ENCODE measurements around the gene ENTPD8. TPM values are rescaled to one million over a fixed set of nuclear protein-coding genes. Genes with fewer than 3 reads are reported as not detected.

The ENTPD8 gene
- total RNA-seq, 1 donor from 2014 or later: not detected

- no peak for DNase-seq (ENCODE audit: low read depth)
- no peak overlapping the region for H3K4me3 ChIP-seq (ENCODE audit: low read depth, low read length)
- TF ChIP-seq, protein P1, sequence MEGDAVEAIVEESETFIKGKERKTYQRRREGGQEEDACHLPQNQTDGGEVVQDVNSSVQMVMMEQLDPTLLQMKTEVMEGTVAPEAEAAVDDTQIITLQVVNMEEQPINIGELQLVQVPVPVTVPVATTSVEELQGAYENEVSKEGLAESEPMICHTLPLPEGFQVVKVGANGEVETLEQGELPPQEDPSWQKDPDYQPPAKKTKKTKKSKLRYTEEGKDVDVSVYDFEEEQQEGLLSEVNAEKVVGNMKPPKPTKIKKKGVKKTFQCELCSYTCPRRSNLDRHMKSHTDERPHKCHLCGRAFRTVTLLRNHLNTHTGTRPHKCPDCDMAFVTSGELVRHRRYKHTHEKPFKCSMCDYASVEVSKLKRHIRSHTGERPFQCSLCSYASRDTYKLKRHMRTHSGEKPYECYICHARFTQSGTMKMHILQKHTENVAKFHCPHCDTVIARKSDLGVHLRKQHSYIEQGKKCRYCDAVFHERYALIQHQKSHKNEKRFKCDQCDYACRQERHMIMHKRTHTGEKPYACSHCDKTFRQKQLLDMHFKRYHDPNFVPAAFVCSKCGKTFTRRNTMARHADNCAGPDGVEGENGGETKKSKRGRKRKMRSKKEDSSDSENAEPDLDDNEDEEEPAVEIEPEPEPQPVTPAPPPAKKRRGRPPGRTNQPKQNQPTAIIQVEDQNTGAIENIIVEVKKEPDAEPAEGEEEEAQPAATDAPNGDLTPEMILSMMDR (conservative IDR thresholded peaks at IDR 0.05; ENCODE audit: low read depth, low read length): no peak
Measured at GRCh38 chr9:137448602-137448962, 7.4 kb upstream of the ENTPD8 start.

DNA sequence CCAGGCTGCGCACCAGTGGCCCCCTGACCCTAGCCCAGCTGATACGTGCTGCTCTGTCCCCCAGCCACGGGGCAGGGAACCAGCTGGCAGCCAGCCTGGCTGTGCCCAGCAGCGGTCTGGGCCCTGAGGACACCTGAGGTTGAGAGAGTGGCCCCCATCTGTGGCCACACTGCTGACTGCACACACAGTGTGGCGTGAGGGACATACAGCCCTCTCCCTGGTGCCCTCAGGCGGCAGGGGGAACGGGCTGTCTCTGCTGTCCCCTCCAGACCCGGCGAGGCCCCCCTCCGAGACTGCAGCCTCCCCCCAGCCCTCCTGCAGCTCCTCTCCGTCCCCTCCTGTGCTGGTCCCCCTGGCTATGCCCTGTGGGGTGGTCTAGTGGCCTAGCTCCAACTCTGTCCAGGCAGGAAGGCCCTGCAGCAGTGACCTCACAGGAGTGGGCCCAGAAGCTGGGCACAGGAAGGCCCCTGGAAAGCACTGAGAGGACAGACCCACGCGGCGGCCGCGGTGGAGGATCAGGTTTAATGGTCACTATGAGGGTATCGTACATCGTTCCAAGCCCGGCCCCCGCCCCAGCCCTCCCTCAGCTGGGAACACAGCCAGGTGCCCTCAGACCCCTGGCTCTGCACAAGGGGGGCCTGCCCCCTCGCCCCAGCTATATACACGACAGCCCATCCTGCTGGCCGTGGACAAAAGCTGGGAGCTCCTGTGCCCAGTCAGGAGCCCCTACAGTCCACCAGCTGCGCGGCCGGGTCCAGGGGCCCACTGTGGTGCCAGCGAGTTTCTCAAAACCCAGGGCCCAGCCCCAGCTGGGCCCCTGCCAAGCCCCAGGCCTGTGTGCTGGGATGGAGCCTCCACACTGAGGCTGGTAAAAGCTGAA, 6.8 kb upstream of the ENTPD8 start:
- TF ChIP-seq, protein P1 (conservative IDR thresholded peaks at IDR 0.05; ENCODE audit: low read depth, low read length): no peak
- H3K4me3 ChIP-seq (ENCODE audit: low read depth, low read length): no peak overlapping the region
- DNase-seq (ENCODE audit: low read depth): no peak

- H3K4me3 ChIP-seq (ENCODE audit: low read depth, low read length): no peak overlapping the region
- TF ChIP-seq, protein P1 (conservative IDR thresholded peaks at IDR 0.05; ENCODE audit: low read depth, low read length): no peak
- no peak for DNase-seq (ENCODE audit: low read depth)
Measured at GRCh38 chr9:137446851-137447471, 5.8 kb upstream of the ENTPD8 start.

GRCh38 chr9:137445930-137446431, 4.8 kb upstream of the ENTPD8 start:
- H3K4me3 ChIP-seq (ENCODE audit: low read depth, low read length): no peak overlapping the region
- TF ChIP-seq, protein P1 (conservative IDR thresholded peaks at IDR 0.05; ENCODE audit: low read depth, low read length): no peak

GRCh38 chr9:137445275-137445807, 4.2 kb upstream of the ENTPD8 start:
- no peak overlapping the region for H3K4me3 ChIP-seq (ENCODE audit: low read depth, low read length)
- DNase-seq (ENCODE audit: low read depth): peak; percentile 20
- TF ChIP-seq, protein P1 (conservative IDR thresholded peaks at IDR 0.05; ENCODE audit: low read depth, low read length): peak; percentile 83

More at GRCh38 chr9:137445930-137446431, 4.8 kb upstream of the ENTPD8 start:
- no peak for DNase-seq (ENCODE audit: low read depth)

DNA sequence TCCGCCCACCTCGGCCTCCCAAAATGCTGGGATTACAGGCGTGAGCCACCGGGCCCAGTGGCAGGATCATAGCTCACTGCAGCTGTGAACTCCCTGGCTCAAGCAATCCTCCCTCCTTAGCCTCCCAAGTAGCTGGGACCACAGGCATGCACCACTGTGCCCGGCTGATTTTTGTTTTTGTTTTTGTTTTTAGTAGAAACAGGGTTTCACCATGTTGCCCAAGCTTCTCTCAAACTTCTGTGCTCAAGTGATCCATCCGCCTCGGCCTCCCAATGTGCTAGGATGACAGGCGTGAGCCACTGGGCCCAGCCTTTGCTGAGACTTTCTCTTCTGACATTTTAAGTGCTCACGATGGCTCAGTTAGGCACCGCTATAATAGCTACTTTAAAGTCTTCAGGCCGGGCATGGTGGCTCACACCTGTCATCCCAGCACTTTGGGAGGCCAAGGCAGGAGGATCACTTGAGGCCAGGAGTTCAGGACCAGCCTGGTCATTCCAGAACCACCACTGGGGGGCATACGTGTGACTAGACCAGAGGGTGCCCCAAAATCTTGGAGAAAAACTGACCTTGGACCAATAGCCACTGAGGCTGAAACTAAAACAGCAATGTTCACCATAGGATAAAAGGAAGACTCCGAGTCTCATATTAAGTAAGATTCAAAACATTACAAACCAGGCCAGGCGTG, 3.1 kb upstream of the ENTPD8 start:
- no peak for DNase-seq (ENCODE audit: low read depth)
- TF ChIP-seq, protein P1 (conservative IDR thresholded peaks at IDR 0.05; ENCODE audit: low read depth, low read length): no peak
- H3K4me3 ChIP-seq (ENCODE audit: low read depth, low read length): no peak overlapping the region
